ENCODE results near the gene OSGEPL1.
"Not testable (repeated sequence)": the region's sequence is repeated elsewhere in the genome, so short reads cannot be mapped to it uniquely, and the experiment has no call there.

Gene OSGEPL1

GRCh38 chr2:189762551-189763298 is at the start of gene OSGEPL1:
Gene OSGEPL1, minus strand, starts transcription at chr2:189762792. Its CDS starts 1,152 bp downstream, at chr2:189761640.
- DNase-seq (ENCODE audit: low read depth): peak; percentile 90

GRCh38 chr2:189803431-189803830 is 40.8 kb upstream of the OSGEPL1 start:
- DNase-seq (ENCODE audit: low read depth): no peak

GRCh38 chr2:189802396-189802912 is 39.9 kb upstream of the OSGEPL1 start:
- peak; percentile 21 for DNase-seq (ENCODE audit: low read depth)

- peak; percentile 73 for DNase-seq (ENCODE audit: low read depth)
These were observed 36.9 kb upstream of the OSGEPL1 start for GRCh38 chr2:189799531-189799930.

- DNase-seq (ENCODE audit: low read depth): no peak
These were observed 36.4 kb upstream of the OSGEPL1 start for GRCh38 chr2:189799030-189799331.

GRCh38 chr2:189798312-189799029 is 35.9 kb upstream of the OSGEPL1 start:
- DNase-seq (ENCODE audit: low read depth): peak; percentile 66

- no peak for DNase-seq (ENCODE audit: low read depth)
These were observed 35.3 kb upstream of the OSGEPL1 start for GRCh38 chr2:189797902-189798301.

- DNase-seq (ENCODE audit: low read depth): no peak
These were observed 31.7 kb upstream of the OSGEPL1 start for GRCh38 chr2:189794310-189794709.

- no peak for DNase-seq (ENCODE audit: low read depth)
These were observed 28.9 kb upstream of the OSGEPL1 start for GRCh38 chr2:189791338-189792042.

GRCh38 chr2:189783927-189784867 is 21.6 kb upstream of the OSGEPL1 start, which contains the start of the genes ORMDL1 and PMS1:
Gene ORMDL1, minus strand, starts transcription at chr2:189784339. Its CDS starts 1,744 bp downstream, at chr2:189782595.
Gene PMS1, plus strand, starts transcription at chr2:189784450. Its CDS starts 7,360 bp downstream, at chr2:189791810.
- DNase-seq (ENCODE audit: low read depth): peak; percentile 95

- peak; percentile 57 for DNase-seq (ENCODE audit: low read depth)
These were observed 20.9 kb upstream of the OSGEPL1 start for GRCh38 chr2:189783451-189783926.

- no peak for DNase-seq (ENCODE audit: low read depth)
These were observed 19.7 kb upstream of the OSGEPL1 start for GRCh38 chr2:189782221-189782671.

GRCh38 chr2:189772212-189772611 is 9.6 kb upstream of the OSGEPL1 start:
- DNase-seq (ENCODE audit: low read depth): no peak

- no peak for DNase-seq (ENCODE audit: low read depth)
These were observed 8.2 kb upstream of the OSGEPL1 start for GRCh38 chr2:189770590-189771322.

- DNase-seq (ENCODE audit: low read depth): peak; percentile 24
These were observed 1.5 kb upstream of the OSGEPL1 start for GRCh38 chr2:189763908-189764661.

GRCh38 chr2:189762229-189762550 is 402 bp downstream of the OSGEPL1 start:
- DNase-seq (ENCODE audit: low read depth): no peak

- not testable (repeated sequence) for DNase-seq (ENCODE audit: low read depth)
These were observed 2.4 kb downstream of the OSGEPL1 start for GRCh38 chr2:189760154-189760553.

- no peak for DNase-seq (ENCODE audit: low read depth)
These were observed 6.2 kb downstream of the OSGEPL1 start for GRCh38 chr2:189756311-189756952.

- peak; percentile 51 for DNase-seq (ENCODE audit: low read depth)
These were observed 11.4 kb downstream of the OSGEPL1 start for GRCh38 chr2:189751080-189751658.

Data from EH (cell line).